ENCODE results near the gene MAP3K9. TPM values are rescaled to one million over a fixed set of nuclear protein-coding genes. Genes with fewer than 3 reads are reported as not detected.

MAP3K9 gene
- total and polyA plus RNA-seq, 10 of the 15 experiments (the other 5 are each of a cell fraction or from before 2014, with no cell fraction given) = 0.48 to 7.9 (median 2.9) TPM

- no peak for TF ChIP-seq E2F8 (IDR thresholded peaks at IDR 0.05; ENCODE audit: low read depth, partially characterized antibody)
Measured at GRCh38 chr14:70730393-70730792, 78.9 kb downstream of the MAP3K9 start (continued).

DNA sequence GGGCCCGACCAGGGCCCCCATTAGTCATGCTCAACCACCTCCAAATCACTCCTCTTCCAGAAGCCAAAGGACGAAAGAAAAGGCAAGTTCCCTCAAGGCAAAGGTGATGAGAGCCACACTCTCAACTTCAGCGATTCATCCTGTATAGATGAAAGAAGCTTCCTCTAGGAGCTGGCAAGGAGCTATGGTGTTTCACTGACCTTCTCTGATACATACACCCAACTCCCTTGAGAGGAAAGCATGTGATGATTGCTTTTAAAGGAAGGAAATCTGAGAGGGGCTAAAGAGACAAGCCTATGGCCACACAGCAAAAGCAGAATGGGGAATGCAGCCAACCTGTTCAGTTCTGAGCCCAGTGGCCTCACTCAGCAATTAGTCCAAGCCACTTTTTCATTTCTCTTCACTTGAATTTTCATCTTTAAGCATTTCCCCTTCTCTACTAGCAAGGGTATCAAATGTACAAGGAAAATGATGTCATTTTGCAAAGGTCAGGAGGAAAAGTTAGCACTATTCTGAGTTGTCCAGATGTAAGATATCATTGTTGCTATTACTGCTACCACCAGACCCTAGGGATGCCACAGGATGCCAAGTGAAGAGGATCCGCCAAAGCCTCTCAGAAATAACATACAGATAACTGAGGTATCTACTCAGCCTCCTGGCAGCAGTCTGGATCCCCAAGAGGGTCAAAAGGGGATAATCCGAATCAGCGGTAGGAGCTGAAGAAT, 82.5 kb downstream of the MAP3K9 start:
- H3K4me1 ChIP-seq (ENCODE audit: control insufficient read depth, insufficient read depth, low read length) = no peaks in the 10 kb centered on the region
- RAD21 ChIA-PET (ENCODE audit: unreplicated experiment) = no interaction called here
- H3K79me2 ChIP-seq (ENCODE audit: control insufficient read depth, insufficient read depth, low read length) = no peaks in the 10 kb centered on the region
- intact Hi-C loops (cut with micrococcal nuclease; ENCODE audit: unreplicated experiment) (no loop called here), in situ Hi-C loops (cut with MboI) (no loop called here)
- 66% methylated on average over 6 of the region's 6 CpGs for WGBS (ENCODE audit: insufficient coverage, insufficient replicate concordance, low lambda C conversion rate, missing lambda C conversion rate)
- no peaks in the 10 kb centered on the region for H4K20me1 ChIP-seq (ENCODE audit: control insufficient read depth, insufficient read depth)
- no peak overlapping the region for H3K9ac ChIP-seq (ENCODE audit: control insufficient read depth, insufficient read depth, low read length)
- no peak overlapping the region for H2AFZ ChIP-seq (ENCODE audit: control insufficient read depth, low read depth, low read length)
- no peak for DNase-seq (ENCODE audit: low read depth, low spot score)
- no peak for ATAC-seq
- CTCF ChIA-PET = interaction anchor here (1.2 kb wide), 1 partner anchor 13 kb away, joined by 5 read pairs; no protein-coding TSS in a partner anchor
- no peaks in the 10 kb centered on the region for H3K9me3 ChIP-seq (replicated peaks; ENCODE audit: control insufficient read depth, insufficient read depth, low read length)
- H3K4me2 ChIP-seq (ENCODE audit: control insufficient read depth, insufficient read depth) = no peak overlapping the region
- no peaks in the 10 kb centered on the region for H3K27me3 ChIP-seq (replicated peaks in 1 of 2; ENCODE audit: control insufficient read depth in 2 of 2, insufficient read depth in 2 of 2, low read length in 1 of 2)
- no peak overlapping the region for H3K4me3 ChIP-seq
- POLR2A ChIA-PET = no interaction called here
- no peak for FAIRE-seq
- TF ChIP-seq BRCA1 (IDR thresholded peaks at IDR 0.05; ENCODE audit: low read depth, low read length) (no peak), JUNB (IDR thresholded peaks at IDR 0.05) (no peak), POLR2A (IDR thresholded peaks at IDR 0.05; ENCODE audit: low read depth, low read length) (no peak), SUPT20H (IDR thresholded peaks at IDR 0.05; ENCODE audit: borderline replicate concordance, control insufficient read depth, low read depth, low read length) (no peak), PKNOX1 (IDR thresholded peaks at IDR 0.05) (no peak), CBFB (IDR thresholded peaks at IDR 0.05; ENCODE audit: low read depth) (no peak), E2F4 (IDR thresholded peaks at IDR 0.05; ENCODE audit: low read depth, low read length) (no peak), USF2 (IDR thresholded peaks at IDR 0.05; ENCODE audit: borderline replicate concordance, low read depth, low read length) (no peak), SREBF1 (IDR thresholded peaks at IDR 0.05; ENCODE audit: low read length) (no peak)
- TF ChIP-seq, protein P1, sequence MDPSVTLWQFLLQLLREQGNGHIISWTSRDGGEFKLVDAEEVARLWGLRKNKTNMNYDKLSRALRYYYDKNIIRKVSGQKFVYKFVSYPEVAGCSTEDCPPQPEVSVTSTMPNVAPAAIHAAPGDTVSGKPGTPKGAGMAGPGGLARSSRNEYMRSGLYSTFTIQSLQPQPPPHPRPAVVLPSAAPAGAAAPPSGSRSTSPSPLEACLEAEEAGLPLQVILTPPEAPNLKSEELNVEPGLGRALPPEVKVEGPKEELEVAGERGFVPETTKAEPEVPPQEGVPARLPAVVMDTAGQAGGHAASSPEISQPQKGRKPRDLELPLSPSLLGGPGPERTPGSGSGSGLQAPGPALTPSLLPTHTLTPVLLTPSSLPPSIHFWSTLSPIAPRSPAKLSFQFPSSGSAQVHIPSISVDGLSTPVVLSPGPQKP (IDR thresholded peaks at IDR 0.05; ENCODE audit: low read depth, low read length) = no peak
- no TSS peak for BruUV-seq (replicated peaks)
- H3K36me3 ChIP-seq (ENCODE audit: control insufficient read depth in 2 of 2, insufficient read depth in 2 of 2, low read length in 1 of 2) = peaks cover 0 to 3% of the 10 kb centered on the region in 2 experiments; a peak in 3 of 4 replicates
- H3K27ac ChIP-seq (ENCODE audit: control insufficient read depth, insufficient read depth) = no peak overlapping the region
- SMC1A ChIA-PET (ENCODE audit: uncharacterized antibody, unreplicated experiment) = interaction anchor here (0.6 to 0.9 kb wide), 2 partner anchors 19 to 49 kb away, joined by 3 to 4 read pairs; no protein-coding TSS in a partner anchor
